HG02973 (cell line): Measurements from ENCODE around the gene CTF1.

Source experiments
- ATAC-seq: cut with Tn5 transposase; IDR thresholded peaks from one replicate; pipeline ENCODE4 v1.9.1; 2021; ENCODE audit warnings: moderate library complexity; ENCODE audit not compliant: unreplicated experiment

Gene CTF1

DNA sequence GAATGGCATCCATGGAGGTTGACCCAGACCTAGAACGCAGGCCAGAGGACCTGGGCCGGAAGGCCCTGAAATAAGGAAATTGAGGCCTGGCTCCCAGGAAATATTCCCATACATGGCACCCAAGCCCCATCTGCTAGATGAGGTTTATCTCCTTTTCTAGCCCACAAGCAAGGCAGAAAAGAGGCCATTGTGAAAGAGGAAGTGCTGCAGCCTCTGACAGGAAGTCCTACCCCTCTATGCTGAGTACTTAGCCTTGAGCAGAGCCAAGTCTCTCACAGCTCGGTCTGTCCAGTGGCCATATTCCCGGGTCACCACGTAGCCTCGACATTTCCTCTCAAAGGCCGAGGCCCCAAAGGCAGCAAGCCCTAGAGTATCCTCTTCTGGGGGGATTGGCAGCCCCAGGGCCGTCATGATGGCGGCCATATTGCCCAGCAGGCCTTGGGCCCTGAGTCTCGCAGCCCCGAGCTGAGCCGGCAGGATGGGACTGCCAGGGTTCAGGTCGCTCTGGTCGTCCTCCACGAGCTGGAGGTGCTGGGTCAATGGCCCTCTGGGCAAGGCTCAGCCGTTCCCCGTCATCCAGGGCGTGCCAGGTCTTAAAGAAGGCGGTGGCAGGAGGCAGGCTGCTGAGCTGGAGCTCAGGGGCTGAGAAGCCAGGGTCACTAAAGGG lies 7.8 kb downstream of the CTF1 start:
- no peak for ATAC-seq

- no peak for ATAC-seq
Observed at GRCh38 chr16:30907064-30907463, 10.7 kb downstream of the CTF1 start.

DNA sequence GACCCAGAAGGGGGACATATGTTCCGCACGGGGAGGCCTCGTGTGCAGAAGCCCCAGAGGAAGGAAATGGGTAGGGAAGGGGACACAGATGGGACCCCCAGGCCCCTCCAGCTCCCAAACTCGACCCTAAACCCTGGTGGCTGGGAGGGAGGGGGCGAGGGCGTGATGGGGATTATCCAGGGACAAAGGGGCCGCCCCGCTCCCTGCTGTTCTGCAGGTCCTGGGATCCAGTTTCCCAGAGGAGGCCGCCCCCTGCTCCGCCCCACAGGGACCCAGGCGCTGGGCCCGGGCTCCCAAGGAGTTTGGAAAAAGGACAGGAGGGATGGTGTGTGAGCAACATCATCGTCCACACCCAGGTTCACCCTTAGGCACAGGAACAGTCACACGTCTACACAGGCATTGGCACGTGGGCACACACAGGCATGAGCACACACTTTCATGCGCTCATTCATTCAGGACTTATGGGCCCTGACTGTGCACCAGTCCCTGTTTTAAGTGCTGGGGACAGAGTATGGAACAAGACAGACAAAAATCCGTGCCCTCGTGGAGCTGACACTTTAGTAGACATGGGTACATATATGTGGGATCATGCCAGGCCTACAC lies 14.1 kb downstream of the CTF1 start:
- ATAC-seq: no peak

GRCh38 chr16:30912794-30913412 lies 16.5 kb downstream of the CTF1 start:
- ATAC-seq: no peak

DNA sequence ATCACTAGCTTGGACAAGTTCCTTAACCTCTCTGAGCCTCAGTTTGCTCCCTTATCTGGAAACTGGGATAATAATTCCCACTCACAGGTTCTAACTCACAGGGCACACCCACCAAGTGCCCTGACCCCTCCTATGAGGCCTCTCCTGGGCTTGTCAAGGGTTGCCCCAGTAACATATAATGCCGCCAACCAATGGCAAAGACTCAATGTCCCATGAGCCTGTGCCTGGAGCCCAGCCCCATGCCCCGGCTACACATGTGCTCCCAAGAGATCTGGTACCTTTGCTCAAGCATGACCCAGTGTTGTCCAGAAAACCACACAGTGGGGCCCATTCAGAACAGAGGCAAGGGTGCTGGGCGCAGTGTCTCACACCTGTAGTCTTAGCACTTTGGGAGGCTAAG lies 18.4 kb downstream of the CTF1 start:
- ATAC-seq: no peak

GRCh38 chr16:30918614-30919013 lies 22.2 kb downstream of the CTF1 start:
- no peak for ATAC-seq

DNA sequence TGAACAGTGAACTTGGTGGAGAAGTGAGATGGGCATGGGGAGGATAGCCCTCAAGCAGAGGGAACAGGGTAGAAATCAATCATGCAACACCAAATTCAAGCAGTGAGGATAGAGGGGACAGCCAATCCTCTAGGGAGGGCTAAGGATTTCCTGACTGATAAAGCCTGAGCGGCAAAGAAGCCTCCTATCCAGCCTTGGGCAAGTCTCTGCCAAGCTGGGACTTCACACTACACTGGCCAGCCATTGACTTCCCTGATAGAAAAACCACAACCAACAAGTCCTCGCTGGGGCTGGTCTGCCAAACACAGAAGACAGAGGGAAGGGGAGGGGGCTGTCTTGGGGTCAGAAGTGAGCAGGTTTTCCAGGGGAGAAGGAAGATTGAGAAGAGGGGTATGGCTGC lies 24.5 kb downstream of the CTF1 start:
- ATAC-seq: no peak

DNA sequence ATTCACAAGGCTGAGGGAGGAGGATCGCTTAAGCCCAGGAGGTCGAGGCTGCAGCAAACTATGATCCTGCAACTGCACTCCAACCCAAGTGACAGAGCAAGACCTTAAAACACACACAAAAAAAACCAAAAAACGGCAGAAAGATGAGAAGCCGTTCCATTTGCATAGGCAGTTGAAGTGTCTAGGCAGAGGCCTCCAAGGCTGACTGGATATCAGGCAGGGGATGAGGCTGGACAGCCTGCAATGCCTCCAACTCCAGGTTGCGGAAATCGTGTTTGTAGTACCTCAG lies 25.0 kb downstream of the CTF1 start:
- ATAC-seq: no peak

DNA sequence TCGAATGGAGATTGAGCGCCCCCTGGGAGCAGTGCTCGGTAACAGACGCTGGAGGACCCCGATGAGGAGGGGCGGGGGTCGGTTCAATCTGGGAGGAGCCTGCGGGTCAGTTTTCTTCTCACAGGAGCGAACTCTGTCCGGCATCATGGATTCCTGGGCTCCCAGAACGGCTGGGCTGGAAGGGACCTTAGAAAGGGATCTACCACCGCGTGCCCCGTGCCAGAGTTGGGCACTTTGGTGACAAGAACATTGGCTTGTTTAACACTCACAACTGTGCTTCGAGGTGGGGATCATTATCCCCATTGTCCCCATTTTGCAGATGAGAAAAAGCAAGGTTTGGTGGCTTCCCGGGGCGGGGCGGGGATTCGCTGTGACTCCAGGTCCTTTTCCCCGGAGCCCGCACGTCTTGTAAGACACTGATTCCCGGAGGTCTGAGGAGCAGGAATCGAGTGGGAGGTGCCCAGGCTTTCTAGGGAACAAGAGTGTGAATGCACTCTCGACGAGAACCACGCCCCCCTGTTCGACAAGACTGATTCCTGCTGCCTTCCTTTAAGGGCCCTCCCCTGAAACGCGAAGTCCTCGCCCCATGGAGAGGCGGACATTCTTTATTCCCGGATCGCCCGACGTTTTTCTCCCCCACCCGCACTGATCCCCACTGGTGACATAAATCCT lies 25.5 kb downstream of the CTF1 start:
- no peak for ATAC-seq

DNA sequence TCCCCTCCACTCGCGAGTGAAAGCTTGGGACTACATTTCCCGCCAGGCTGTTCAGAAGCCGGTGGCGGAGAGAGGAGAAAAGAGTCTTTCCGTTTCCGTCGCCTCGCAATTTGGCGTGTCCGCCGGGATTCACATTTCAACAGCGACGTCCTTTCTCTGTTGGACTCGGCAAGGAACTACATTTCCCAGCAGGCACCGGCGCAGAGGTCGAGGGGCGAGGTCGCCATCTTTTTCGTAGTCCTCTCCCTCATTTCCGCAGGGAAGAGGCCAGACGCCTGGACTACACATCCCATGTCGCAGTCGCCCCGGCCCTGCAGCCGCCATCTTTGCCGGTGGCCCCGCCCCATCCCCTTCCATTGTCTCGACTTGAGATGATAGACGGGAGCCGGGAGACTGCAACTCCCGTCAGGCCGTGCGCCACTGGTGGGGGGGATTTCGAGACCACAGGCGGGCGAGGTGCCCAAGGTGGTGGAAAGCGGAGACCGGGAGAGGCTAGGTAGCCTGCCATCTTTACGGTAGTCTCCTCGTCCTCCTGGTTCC lies 26.1 kb downstream of the CTF1 start:
- peak; percentile 69 for ATAC-seq

DNA sequence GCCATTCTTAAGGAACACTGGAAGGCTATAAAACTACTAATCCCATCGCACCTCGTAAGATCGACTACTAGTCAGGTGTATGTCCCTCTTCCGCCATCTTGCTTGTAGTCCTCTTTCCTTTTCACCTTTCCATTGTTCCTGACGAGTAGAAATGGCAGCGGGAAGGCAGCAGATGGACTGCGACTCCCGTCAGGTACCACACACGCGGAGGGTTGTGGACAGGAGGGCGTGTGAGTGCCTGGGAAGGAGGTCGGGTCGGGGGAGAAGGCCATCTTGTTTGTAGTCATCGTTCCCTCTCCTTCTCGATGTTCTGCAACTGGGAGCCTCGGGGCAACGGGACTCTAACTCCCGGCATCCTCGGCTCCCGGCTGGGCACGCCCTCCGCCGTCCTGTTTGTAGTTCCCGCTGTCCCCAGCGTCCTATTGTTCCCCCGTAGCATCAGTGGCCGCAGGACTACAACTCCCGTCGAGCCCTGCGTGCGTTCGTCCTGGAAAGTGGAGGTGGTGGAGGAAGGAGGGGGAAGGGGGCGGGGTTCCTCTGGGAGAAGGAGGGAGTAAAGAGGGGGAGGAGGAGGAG lies 26.6 kb downstream of the CTF1 start:
- peak; percentile 69 for ATAC-seq

DNA sequence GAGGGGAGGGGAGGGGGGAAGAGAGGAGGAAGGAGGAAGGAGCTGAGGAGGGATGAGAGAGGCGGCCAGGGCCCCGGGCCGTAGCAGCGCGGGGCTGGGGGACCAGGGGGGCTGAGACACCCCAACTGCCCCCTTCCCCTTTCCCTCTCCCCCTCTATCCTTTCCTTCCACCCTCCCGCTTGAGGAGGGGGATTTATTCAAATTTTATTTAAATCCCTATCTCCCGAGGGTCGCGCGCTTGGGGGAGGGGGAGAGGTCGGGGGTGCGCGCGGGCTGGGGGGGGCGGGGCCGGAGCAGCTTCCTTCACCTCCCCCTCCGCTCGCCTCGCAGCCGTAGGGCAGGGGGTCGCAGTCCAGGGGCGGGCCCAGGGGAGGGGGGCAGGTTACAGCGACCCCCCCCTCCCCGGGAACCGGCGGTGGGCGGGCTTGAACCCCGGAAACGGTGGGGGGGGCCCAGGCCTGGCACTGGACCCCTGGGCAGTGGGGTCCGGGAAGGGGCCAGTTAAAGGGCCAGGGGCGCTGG lies 27.2 kb downstream of the CTF1 start, which contains the start of gene FBXL19:
FBXL19 (plus strand) TSS at position 19 of the 522 bp plus-strand sequence. CDS start 2,183 bp downstream, outside the sequence.
- ATAC-seq: no peak

DNA sequence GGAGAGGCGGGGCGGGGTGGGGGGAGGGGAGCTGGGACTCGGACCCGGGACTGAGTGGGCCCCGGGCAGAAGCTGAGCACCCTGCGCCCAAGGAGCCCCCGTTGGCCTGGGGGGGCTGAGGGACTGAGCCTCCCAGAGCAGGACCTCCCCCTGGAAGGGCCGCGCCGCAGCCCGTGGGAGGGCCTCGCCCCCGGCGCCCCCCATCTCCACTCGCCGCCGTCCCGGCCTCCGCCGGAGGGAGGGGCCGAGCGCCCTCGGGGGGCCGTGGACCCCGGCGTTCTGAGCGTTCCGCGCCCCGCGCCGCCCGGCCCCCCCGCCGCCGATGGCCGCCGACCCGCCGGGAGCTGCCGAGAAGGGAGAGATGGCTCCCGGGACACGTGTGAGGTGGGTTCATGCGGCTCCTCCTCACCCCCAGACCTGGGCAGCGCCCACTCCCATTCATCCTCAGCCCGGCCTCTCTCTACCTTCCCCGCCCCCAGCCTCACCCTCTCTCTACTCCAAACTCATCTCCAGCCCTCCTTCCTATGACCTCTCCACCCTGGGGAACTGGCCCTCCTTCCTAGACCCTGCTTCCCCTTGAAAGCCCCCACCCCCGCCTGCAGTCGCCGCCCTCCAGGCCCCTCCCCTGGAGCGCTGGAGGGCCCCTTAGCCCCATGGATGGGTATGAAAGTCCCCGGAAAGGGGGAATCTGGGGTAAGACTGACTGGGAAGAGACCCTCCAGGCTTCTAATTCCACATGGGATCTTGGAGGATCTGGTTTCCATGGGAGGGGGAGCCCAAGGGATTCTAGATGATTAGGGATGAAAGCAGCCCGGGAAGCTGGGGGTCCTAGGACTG lies 27.9 kb downstream of the CTF1 start:
- ATAC-seq: no peak

- ATAC-seq: no peak
Observed at GRCh38 chr16:30924913-30925631, 28.7 kb downstream of the CTF1 start.

- ATAC-seq: no peak
Observed at GRCh38 chr16:30925632-30925987, 29.2 kb downstream of the CTF1 start.

- ATAC-seq: no peak
Observed at GRCh38 chr16:30925995-30926811, 29.8 kb downstream of the CTF1 start.

GRCh38 chr16:30926937-30927788 lies 30.7 kb downstream of the CTF1 start:
- no peak for ATAC-seq

DNA sequence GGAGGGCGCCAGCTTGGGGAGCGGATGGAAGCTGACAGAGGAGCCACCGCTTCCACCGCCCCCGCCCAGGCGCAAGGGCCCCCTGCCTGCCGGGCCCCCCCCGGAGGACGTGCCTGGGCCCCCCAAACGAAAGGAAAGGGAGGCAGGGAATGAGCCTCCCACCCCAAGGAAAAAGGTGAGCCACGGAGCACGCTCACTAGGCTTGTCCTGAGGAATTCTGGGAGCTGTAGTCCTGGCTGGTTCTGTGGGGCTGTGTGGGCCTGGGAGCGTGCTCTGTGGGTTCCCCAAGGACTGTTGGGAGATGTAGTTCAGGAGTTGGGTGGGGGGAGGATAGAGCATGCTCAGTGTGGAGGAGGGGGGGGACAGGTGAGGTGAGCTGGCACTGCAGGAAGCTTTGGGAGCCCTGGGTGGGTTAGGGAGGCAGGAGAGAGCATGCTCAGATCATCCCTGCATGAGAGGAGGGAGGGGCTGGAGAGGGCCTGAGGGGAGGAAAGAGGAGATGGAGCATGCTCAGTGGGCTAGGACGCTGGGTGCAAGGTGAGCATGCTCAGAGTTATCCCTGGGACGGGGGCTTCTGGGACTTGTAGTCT lies 31.5 kb downstream of the CTF1 start:
- no peak for ATAC-seq
